ENCODE data around the gene TLR4. TPM values are rescaled to one million over a fixed set of nuclear protein-coding genes. Genes with fewer than 3 reads are reported as not detected.

TLR4 gene
- total and polyA plus RNA-seq, 2 of the 4 experiments (the other 2 are of a cell fraction) = under 0.01 TPM; not detected in 1

- intact Hi-C loops (cut with micrococcal nuclease) (no loop called here), in situ Hi-C loops (cut with MboI; ENCODE audit: low sequenced_read_pairs) (no loop called here), dilution Hi-C loops (cut with HindIII; ENCODE audit: low sequenced_read_pairs, unreplicated experiment) (no loop called here)
- H4K20me1 ChIP-seq (ENCODE audit: insufficient read depth, low read length) = no peaks in the 10 kb centered on the region
- no peaks in the 10 kb centered on the region for H3K27me3 ChIP-seq (ENCODE audit: control insufficient read depth, insufficient read depth, low read length)
- H2BK120ac ChIP-seq (ENCODE audit: low read depth, low read length) = no peak overlapping the region
- H4K5ac ChIP-seq (ENCODE audit: low read depth, low read length) = no peak overlapping the region
- no peaks in the 10 kb centered on the region for H3K9me1 ChIP-seq (ENCODE audit: insufficient read depth, low read length)
- H3K4me3 ChIP-seq (ENCODE audit: insufficient read depth, low read depth, low read length) = no peak overlapping the region
- no peak overlapping the region for H3K9ac ChIP-seq (ENCODE audit: low read depth, low read length)
- H2BK15ac ChIP-seq (ENCODE audit: low read depth, low read length) = no peak overlapping the region
- H2AK9ac ChIP-seq (replicated peaks; ENCODE audit: low read depth, low read length, poor library complexity) = no peak overlapping the region
- no peaks in the 10 kb centered on the region for H3K36me3 ChIP-seq (ENCODE audit: control insufficient read depth, insufficient read depth, low read length)
- H4K91ac ChIP-seq (ENCODE audit: insufficient read depth, low read depth, low read length) = no peak overlapping the region
- no peak overlapping the region for H2BK20ac ChIP-seq (ENCODE audit: low read depth, low read length)
- H3K4me1 ChIP-seq (ENCODE audit: control insufficient read depth, insufficient read depth, low read length) = no peaks in the 10 kb centered on the region
- H3K56ac ChIP-seq (ENCODE audit: extremely low read depth, insufficient read depth, low read length) = no peak overlapping the region
- H3K9me3 ChIP-seq (ENCODE audit: control insufficient read depth, insufficient read depth, low read length) = no peaks in the 10 kb centered on the region
- ATAC-seq (ENCODE audit: low read depth) = no peak
- TF ChIP-seq MAZ (IDR thresholded peaks at IDR 0.05; ENCODE audit: borderline replicate concordance, low read depth, low read length) = no peak
- TF ChIP-seq, protein P1, sequence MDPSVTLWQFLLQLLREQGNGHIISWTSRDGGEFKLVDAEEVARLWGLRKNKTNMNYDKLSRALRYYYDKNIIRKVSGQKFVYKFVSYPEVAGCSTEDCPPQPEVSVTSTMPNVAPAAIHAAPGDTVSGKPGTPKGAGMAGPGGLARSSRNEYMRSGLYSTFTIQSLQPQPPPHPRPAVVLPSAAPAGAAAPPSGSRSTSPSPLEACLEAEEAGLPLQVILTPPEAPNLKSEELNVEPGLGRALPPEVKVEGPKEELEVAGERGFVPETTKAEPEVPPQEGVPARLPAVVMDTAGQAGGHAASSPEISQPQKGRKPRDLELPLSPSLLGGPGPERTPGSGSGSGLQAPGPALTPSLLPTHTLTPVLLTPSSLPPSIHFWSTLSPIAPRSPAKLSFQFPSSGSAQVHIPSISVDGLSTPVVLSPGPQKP (IDR thresholded peaks at IDR 0.05; ENCODE audit: borderline replicate concordance, low read depth, low read length) = no peak
- no peak for TF ChIP-seq NFE2L2 (IDR thresholded peaks at IDR 0.05; ENCODE audit: low read depth, low read length)
- no peak for TF ChIP-seq RCOR1 (IDR thresholded peaks at IDR 0.05; ENCODE audit: insufficient replicate concordance, low read length)
- TF ChIP-seq SMC3 (IDR thresholded peaks at IDR 0.05; ENCODE audit: low read depth, low read length) = no peak
- TF ChIP-seq POLR2A (IDR thresholded peaks at IDR 0.05; ENCODE audit: low read depth, low read length) = no peak
- TF ChIP-seq, protein P2, sequence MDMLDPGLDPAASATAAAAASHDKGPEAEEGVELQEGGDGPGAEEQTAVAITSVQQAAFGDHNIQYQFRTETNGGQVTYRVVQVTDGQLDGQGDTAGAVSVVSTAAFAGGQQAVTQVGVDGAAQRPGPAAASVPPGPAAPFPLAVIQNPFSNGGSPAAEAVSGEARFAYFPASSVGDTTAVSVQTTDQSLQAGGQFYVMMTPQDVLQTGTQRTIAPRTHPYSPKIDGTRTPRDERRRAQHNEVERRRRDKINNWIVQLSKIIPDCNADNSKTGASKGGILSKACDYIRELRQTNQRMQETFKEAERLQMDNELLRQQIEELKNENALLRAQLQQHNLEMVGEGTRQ (IDR thresholded peaks at IDR 0.05; ENCODE audit: low read depth, low read length) = no peak
- no peak for TF ChIP-seq CHD1 (IDR thresholded peaks at IDR 0.05; ENCODE audit: low read depth, low read length)
- H3K27ac ChIP-seq (ENCODE audit: insufficient read depth, low read length) = no peak overlapping the region
- ChIA-PET CTCF (no interaction called here), POLR2A (ENCODE audit: unreplicated experiment) (no interaction called here)
- no peak overlapping the region for H3K18ac ChIP-seq (ENCODE audit: low read depth, low read length)
- no peaks in the 10 kb centered on the region for H3K79me1 ChIP-seq (ENCODE audit: low read depth in 1 of 2, low read length in 2 of 2)
- H2AK5ac ChIP-seq (ENCODE audit: low read depth, low read length) = no peak overlapping the region
- H4K8ac ChIP-seq (ENCODE audit: low read depth in 2 of 2, low read length in 2 of 2) = no peak overlapping the region
- H3K4ac ChIP-seq (ENCODE audit: low read depth, low read length) = no peak overlapping the region
- WGBS, 2 experiments (ENCODE audit: extremely low coverage in 2 of 2, insufficient read length in 1 of 2) = no CpG with 5 or more reads among the region's 2 CpGs
- no TSS peak for BruUV-seq (replicated peaks)
- no peak overlapping the region for H2AFZ ChIP-seq (replicated peaks; ENCODE audit: low read length, poor library complexity)
- no peak for DNase-seq
- H2BK5ac ChIP-seq (ENCODE audit: low read depth, low read length, poor library complexity, severe bottlenecking) = no peak overlapping the region
- no peak overlapping the region for H3K23ac ChIP-seq (ENCODE audit: low read depth, low read length)
- no peak overlapping the region for H3K4me2 ChIP-seq (ENCODE audit: low read depth, low read length)
- H3K14ac ChIP-seq (replicated peaks; ENCODE audit: low read depth, low read length) = no peak overlapping the region
Measured at GRCh38 chr9:117681888-117682287, 22.3 kb upstream of the TLR4 start.
